Measurements from ENCODE around the gene DIPK1B.

Gene DIPK1B

DNA sequence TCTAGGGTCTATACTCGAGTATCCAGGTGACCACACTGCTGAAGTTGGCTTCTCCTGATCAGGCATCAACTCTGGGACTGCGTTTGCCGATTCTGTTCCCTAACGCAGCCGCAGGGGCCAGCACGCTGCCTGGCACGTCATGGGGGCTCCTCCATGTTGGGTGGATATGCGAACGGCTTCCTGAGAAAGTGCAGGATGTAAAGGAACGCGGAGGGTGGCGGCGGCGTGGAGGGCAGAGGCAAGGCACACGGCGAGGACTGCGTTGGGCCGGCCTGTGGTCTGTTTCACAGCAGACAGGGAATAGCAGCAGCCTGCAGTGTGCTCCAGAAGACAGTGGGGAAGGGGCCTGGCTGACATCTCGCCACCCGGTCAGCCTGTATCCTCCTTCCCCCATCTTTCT, 26.6 kb downstream of the DIPK1B start:
- DNase-seq (ENCODE audit: low spot score) = no peak

DNA sequence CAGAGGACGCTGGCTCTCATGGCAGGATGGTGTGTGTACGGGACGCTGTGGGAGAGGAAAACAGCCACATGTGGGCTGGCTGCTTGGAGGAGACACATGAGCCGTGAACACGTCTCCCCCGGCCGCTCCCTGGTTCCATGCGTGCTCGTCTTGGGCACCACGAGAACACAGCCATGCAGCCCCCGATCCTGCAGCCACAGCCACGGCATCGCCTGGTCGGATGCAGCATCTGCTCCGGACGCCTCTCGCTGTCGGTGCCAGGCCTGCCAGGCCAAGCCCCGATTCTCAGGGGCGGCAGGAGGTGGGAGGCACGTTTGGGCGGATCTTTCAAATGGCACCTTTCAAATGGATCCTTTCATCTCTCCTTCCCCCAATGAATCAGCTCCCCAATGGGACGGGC, 27.1 kb downstream of the DIPK1B start:
- no peak for DNase-seq (ENCODE audit: low spot score)

DNA sequence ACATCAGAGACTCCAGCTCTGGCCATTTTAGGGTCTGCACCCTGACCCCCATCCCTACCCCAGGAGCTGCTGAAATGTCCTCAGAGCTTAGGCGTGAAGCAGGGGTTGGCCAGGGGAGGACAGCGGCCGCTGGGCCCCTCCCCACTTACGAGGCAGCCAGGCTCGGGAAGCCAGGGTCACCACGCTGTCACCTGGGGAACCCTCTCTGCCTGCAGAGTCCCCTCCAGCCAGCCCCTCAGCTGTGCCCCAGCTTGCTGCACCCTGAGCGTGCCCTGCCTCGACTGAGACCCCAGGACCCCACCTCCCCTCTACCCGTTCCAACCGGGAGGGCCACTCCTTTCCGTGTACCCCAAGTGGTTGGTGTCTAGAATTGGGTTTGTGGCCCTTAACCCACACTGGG, 27.7 kb downstream of the DIPK1B start:
- no peak for DNase-seq (ENCODE audit: low spot score)

DNA sequence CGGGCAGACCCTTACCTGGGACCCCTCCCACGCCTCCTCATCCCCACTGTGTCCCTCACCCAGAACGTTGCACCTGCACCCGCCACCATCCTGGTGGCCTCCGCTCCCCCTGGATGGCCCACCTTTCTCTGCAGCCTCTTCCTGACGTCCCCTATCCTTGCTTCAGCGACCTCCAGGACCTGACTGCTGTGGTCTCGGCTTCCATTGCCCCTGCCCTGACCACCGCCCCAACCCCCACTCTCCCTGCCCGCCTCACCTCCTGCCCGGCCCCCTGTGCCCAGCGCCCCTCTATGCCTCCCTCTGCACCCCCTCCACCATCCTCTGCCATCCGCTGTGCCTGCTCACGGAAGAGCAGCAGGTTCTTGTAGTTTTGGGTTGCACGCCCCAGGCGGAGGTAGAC, 28.1 kb downstream of the DIPK1B start:
- DNase-seq (ENCODE audit: low spot score) = no peak

DNA sequence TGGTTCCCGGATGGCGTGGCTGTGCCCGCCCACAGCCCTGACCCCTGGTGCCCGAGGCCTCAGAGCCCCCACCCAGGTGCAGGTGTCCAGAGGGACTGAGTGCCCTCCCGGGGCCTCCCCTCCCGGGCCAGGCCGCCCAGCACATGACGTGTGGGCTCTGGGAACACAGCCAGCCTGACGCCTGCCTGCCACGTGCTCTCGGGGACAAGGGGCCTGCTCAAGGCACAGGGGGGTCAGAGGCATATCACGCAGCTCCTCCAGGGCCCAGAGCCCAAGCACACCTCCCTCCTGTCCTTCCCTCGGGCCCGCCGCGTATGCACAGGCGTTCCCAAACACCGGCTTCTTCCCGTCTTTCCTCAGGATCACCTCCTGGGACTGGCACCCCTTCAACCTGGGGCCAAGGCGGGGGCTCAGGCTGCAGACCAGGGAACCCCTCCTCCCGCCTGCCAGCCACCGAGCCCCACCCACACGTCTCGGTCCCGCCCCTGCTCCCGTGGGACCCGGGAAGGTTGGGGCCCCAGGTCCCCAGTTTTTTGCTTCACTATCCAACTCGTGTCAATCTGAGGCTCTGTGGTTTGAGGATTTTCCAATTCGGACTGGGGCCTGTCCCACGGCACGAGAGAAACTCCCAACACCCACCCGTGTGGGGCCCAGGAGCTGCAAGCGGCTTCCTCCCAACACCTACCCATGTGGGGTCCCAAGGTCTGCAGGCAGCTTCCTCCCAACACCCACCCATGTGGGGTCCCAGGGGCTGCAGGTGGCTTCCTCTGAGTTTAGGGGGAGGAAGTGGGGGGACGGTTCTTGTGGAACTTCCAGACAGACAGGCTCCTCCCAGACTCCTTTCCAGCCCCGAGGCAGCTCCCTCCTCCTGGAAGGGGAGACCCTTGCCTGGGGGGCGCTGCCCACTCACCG, 28.9 kb downstream of the DIPK1B start:
- no peak for DNase-seq (ENCODE audit: low spot score)

DNA sequence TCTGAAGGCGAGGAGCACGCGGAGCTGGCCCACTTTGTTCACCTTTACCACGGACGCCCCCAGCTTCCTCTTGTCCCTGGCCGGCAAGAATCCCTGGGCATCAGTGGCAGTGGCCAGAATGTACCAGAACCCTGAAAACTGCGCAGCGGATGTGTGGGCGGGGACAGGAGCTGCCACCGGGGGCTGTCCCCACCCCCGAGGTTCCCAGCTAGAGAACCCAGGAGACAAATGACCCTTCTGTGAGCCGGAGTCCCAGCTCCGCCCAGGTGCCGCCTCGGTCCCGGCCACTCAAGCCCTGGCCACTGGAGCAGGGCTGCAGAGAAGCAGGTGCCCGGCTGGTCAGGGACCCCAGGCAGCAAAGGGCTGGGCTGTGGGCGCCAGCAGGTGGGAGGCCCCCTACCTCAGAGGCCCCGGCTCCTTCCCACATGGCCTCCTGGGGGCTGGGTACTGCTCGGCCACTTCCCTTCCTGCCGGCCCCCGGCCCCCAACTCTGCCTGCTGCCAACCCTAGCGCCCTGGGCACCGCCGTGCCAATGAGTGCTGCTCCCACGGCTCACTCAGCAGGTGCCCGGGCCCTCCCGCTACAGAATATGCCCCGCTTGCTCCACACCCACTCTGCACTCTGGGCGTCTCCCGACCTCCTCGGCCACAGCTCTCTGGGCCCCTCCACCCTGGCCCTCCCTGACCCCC, 29.7 kb downstream of the DIPK1B start:
- DNase-seq (ENCODE audit: low spot score) = no peak

DNA sequence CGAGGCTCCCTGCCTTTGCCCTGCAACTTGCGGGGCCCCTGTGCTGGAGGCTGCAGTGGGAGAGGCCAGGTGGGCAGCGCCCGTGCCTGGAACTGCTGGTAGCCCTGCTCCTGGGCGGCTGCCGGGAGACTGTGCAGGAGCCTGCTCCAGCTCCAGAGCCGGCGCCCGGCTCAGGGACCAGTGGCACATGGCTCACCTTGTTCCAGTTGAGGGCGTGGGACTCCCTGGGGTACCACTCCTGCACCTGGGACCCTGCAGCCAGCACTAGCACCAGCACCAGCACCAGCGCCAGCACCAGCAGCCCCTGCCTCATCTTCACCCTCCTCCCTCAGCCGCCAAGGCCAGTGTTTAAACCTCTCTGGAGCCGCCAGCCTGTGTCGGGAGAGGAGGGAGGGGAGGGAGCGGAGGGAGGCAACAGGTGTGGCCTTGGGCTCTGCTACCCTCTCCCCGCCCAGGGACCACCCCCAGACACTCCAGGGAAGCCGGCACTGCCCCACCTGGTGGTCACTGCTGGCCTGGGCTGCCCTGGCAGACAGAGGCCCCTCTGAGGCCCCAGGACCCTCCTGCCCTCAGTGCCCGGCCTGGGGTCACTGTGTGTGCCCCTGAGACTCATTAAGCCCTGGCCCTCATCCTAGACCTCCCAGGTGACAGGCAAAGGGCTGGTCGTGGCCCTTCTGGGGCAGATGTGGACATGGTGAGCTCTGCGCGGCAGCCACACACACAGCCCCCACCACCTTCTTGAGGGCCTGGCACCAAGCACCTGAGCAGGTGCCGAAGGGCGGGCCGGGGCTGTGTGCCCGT, 30.4 kb downstream of the DIPK1B start, which contains the start of gene LCN10:
Gene LCN10, minus strand, starts transcription at position 350 of the 801 bp plus-strand sequence. Its CDS starts 37 bp downstream, at position 313.
- no peak for DNase-seq (ENCODE audit: low spot score)

DNA sequence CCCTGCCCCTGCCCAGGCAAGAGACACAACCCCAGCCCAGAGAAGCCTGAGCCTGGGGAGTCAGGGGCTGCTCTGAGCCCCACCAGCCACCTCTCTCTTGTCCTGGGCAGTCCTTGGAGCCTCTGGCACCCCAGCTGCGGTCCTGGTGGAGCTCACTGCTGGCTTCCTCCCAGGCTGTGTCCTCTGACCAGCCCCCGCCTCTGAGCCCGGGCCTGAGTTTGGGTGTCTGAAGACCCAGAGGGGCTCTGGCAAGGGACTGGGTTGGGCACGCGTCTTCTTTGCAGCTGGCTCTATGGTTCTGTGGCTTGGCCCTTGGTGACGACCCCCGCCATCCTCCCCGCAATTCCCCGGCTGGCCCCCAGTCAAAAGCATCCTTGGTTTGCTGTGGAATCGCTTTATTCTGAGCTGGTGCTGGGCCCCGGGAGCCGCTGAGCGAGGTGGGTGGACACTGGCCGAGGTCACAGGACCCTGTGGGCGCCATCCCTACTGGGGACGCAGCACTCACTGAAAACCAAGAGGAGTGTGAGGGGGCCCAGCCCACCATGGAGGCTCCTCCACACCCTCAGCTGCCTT, 31.4 kb downstream of the DIPK1B start:
- no peak for DNase-seq (ENCODE audit: low spot score)

DNA sequence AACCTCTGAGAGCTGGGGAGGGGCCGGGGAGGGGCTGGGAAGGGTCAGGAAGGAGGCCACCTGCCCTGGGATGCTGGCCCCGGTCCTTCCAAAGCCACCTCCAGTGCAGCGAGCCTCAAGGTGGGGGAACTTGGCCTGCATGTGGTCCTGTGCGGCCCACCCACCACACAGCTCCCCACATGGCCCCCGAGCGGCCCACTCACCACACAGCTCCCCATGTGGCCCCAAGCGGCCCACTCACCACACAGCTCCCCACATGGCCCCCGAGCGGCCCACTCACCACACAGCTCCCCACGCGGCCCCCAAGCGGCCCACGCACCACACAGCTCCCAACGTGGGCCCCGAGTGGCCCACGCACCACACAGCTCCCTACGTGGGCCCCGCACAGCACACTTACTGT, 32.4 kb downstream of the DIPK1B start:
- DNase-seq (ENCODE audit: low spot score) = no peak

DNA sequence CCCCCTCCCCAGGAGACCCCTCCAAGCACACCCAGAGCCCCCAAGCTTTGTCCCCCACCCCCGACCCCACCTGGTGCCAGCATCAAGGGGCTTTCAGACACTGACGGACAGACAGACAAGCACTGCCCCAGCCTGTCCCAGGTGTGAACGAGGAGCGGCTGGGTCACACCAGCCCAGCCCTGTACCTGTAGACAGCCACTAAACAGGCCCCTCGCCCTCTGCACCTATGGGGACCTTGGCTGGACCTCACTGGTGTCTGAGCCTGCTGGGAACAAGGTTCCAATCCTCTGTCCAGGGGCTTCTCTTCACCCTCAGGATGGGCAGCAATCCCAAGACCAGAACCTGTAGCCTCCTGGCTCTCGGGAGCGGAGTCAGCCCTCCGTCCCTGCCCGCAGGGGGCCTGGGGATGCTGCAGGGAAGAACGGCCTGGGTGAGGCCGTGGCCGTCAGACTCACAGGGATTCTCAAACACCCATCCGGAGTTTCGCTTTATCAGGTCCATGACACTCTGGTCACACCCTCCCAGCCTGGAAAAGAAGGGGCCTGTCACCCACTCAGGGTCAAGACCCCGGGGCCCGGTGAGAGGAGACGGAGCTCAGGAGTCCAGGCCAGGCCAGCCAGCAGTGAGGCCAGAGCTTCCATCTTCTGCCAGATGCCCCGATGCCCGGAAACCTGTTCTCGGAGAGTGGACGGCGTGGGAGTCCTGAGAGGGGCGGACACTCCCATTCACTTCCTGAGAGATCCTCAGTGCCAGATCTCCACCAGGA, 33.2 kb downstream of the DIPK1B start:
- DNase-seq (ENCODE audit: low spot score) = no peak

DNA sequence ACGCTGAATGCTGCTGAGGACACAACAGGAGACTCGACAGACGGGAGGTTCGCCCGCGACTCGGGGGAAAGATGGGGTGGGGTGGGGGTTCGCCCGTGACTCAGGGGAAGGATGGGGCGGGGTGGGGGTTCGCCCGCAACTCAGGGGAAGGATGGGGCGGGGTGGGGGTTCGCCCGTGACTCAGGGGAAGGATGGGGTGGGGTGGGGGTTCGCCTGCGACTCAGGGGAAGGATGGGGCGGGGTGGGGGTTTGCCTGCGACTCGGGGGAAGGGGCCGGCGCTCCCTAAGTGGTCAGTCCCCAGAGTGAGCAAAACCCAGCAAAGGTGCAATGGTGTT, 33.8 kb downstream of the DIPK1B start:
- no peak for DNase-seq (ENCODE audit: low spot score)

DNA sequence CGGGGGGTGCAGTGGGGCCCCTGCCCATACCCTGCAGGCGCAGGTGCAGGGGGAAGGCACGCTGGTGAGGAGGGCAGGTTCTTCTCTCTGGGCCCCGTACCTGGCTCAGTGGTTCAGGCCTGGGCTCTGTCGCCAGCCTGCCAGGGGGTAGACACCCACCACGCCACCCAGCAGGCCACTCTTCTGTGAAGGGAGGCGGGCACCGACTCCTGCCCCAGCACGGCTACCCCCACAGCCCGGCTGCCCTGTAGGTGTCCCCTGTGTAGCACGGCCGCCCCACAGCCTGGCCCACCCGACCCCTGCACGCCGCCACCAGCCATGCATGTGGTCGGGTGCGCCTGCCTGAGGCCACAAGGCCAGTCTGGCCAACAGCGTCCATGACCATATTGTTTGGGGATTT, 34.2 kb downstream of the DIPK1B start:
- DNase-seq (ENCODE audit: low spot score) = no peak

DNA sequence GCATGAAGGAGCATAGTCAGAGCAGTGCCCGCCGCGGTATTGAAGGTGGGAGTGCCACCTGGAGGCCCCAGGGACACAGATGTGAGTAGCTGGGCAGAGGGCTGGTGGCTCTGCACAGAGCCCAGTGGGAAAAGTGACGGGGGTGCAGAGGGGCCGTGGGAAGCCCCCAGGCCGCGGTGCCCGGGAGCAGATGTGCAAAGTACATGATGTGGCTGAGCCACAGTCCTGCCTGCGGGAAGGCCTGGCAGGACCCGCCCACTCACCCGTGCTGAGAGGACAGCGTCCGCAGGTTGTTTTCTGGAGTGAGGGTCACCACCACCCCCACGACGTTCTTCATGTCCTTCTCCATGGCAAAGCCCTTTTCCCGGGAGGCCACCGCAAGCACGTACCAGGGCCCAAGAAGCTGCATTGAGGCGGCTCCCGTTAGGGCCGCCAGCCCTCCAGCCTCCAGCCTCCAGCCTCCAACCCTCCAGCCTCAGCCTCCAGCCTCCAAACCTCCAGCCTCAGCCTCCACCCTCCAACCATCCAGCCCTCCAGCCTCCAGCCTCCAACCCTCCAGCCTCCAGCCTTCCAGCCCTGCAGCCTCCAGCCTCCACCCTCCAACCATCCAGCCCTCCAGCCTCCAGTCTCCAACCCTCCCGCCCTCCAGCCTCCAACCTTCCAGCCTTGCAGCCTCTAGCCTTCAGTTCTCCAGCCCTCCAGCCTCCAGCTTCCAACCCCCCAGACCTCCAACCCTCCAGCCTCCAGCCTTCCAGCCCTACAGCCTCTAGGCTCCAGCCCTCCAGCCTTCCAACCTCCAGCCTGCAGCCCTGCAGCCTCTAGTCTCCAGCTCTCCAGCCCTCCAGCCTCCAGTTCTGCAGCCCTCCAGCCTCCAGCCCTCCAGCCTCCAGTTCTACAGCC, 35.0 kb downstream of the DIPK1B start:
- no peak for DNase-seq (ENCODE audit: low spot score)

DNA sequence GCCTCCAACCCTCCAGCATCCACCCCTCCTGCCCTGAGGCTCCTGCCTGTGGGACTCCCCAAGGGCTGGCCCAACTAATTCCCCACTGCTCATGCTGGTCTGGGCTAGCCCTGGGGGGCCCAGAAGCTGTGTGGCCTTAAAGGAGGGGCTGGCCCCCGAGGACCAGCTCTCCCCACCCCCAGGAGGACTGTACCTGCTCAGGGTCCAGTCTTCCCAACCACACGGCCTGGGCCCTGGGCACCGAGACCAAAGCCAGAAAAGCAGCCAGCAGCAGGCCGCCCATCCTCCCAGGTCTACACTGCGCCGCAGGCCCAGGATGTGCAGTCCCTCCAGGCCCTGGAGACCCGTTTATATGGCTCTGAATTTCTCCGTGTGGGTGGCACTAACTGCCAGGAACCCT, 35.8 kb downstream of the DIPK1B start, which contains the start of gene LCN6:
Gene LCN6, minus strand, starts transcription at position 325 of the 400 bp plus-strand sequence. Its CDS starts 42 bp downstream, at position 283.
- no peak for DNase-seq (ENCODE audit: low spot score)

DNA sequence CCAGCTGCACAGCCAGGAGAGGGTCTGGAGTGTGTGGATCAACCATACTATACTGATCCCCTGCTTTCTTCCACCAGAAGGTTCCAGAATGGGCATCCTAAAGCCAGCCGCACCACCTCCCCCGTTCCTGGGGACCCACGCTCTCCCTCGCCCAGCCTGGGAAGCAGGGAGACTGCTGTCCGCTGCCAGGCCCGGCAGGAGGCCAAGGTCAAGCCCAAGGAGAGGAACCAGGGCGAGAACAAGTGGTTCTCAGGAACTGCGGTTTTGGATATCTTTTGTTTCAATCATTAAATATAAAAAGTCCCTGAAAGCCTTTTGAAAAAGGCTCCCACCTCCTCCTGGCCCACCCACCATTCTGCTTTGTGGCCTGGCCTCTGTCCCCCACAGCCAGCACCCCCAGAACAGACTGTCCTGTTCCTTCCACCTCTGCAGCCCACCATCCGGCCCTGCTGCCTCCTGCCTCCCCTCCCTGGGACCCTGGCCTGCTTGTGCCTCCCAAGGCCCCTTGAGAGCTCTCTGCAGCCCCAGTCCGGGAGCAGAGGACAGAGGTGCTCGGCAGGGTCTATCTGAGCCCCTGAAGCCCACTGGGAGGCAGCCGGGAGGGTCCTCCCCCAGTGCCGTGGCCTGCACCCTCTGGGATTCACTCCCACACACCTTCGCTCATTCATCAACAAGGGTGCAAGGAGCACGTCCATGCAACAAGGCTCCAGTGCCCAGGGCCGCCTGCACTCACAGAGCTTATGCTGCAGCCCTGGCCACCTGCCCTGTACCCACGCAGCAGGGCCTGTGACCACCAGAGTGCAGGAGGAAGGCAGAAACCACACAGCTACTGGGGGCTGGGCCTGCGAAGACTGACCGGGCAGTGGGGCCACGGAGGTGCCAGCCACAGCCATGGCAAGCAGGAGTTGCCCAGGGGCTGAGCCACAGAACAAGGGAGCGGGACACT, 36.6 kb downstream of the DIPK1B start:
- DNase-seq (ENCODE audit: low spot score) = no peak

DNA sequence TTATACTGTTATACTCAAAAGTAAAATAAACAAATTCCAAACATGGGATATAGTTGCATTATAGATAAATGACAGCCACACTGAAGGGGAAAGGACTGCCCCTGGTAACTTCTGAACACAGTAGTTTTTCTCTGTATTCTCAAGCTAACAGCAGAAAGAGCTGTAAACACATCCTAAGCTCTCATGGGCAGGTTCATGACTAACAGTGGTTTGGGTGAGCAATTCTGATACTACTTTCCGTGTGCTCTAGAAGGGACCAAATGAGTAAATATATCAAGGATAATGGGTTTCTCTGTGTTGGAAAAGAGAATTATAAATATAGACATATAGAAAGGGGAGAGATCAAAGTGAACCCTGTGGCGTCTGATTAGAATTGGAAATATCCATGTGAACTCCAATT, 38.2 kb downstream of the DIPK1B start:
- no peak for DNase-seq (ENCODE audit: low spot score)

DNA sequence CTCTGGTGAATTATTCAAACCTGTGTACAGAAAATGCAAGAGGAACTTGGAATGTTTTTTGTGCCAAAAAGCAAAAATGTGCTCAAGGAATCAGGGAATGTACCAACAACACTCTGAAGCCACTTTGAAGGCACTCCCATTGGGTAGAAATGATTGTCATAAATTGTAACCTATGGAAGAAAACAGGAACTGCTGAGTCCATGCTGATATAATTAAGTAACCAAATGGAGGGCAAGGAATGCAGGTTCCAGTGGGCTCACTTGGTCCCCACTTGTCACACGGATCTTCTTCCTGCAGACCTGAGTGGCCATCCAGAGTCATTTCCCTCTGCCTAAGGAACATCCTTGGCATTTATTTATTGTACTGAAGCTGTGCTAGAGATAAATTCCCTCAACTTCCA, 38.9 kb downstream of the DIPK1B start:
- DNase-seq (ENCODE audit: low spot score) = no peak

DNA sequence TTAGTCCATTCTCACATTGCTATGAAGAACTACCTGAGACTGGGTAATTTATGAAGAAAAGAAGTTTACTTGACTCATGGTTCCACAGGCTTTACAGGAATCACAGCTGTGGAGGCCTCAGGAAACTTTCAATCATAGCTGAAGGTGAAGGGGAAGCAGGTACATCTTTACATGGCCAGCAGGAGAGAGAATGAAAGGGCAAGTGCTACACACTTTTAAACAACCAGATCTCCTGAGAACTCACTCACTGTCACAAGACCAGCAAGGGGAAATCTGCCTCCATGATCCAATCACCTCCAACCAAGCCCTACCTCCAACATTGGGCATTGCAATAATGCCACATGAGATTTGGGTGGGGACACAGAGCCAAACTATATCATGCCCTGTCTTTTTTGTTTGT, 39.4 kb downstream of the DIPK1B start:
- DNase-seq (ENCODE audit: low spot score) = no peak

DNA sequence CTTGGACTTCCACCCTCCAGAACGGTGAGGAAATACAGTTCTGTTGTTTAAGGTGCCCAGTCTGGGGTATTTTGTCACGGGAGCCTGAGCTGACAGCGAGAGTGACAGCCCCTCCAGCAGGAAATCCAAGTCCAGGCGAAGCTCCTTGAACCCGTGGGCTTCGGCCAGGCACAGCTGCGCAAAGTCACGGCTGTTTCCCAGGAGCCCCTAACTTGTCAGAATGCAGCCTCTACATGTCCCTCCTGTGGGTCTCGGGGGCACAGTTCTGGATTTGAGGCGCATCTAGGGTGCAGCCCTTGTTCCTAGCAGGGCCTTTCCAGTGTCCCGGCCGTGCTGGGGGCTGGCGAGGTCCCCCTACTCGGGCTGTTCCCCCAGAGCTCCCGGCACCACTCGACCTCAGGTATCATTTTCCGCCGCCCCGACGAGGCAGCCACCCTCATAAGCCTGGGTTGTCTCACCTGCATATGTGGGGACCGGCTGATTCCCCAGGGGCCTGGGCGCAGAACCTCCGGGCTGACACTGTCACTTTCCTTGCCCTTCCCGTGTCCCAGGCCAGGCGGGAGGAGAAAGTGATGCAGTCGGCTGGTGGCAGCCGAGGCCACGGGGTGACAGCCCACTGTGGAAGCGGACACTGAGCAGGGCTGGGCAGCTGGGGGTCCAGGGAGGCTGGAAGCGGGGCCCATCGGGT, 41.1 kb downstream of the DIPK1B start:
- DNase-seq (ENCODE audit: low spot score) = no peak
